NB4 (cell line): ENCODE data around the gene AMPH.

ENCODE experiments used
- DNase-seq: peaks from one replicate; pipeline ENCODE4 v3.0.0; 2010; ENCODE audit warnings: low read depth
- H3K4me3 ChIP-seq: one replicate; pipeline ENCODE4 v1.5.1; 2011; ENCODE audit warnings: mild to moderate bottlenecking, low read depth, low read length, moderate library complexity
- MYC ChIP-seq: IDR thresholded peaks from 2 replicates; pipeline ENCODE4 v1.6.1; 2011; ENCODE audit warnings: low read depth, low read length
- POLR2A ChIP-seq: IDR thresholded peaks from 2 replicates; pipeline ENCODE4 v1.6.1; 2011; ENCODE audit warnings: mild to moderate bottlenecking; ENCODE audit not compliant: insufficient read length; ENCODE audit errors: extremely low read depth
- TF ChIP-seq, protein P1 (sequence below): IDR thresholded peaks from 2 replicates; pipeline ENCODE4 v1.6.1; 2011; ENCODE audit warnings: low read depth, low read length
- TF ChIP-seq, protein P2 (sequence below): IDR thresholded peaks from one replicate; pipeline ENCODE4 v1.5.1; 2012; ENCODE audit warnings: low read depth, low read length

AMPH gene

DNA sequence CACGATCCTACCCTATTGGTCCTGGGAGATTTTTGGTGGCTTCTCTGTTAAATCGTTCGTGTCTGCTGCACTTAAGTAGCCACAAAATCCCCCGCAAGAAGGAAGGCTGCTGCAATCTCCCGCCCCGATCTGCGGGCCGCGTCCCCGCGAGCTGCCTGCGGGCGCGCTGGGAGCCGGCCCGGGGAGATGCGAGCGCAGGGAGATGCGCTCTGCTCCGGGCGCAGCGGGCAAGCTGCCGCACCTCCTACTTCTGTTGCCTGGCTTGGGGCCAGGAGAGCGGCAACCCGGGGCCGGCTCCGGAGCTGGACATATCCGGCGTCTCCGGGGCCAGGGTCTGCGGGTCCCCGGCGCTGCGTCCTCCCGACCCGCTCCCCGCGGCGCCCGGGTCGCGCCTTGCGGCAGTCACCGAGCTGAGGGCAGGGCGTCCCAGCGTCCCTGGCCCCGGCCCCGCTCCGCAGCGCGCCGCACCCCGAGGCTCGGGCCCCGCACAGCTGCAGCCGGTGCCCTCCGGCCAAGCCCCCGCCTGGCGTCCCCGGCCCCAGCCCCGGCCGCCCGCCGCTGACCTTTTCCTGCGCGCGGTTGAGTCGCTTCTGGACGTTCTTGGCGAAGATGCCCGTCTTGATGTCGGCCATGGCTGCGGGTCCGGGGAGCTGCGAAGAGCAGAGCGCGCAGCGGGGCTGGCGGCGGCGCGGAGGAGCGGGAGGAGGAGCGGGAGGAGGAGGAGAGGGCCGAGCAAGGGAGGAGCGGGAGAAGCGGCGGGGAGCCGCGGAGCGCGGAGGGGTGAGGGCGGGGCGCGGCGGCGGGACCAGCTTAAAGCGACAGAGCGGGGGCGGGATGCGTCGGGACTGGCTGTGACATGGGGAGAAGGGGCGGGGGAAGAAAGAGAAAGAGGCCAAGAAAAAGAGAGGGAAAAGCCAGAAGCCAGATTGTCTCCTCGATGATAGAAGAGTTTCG lies at the start of gene AMPH:
Gene AMPH (minus strand): TSS at position 654 of the 954 bp plus-strand sequence. CDS start 22 bp downstream, at position 632.
- TF ChIP-seq, protein P1, sequence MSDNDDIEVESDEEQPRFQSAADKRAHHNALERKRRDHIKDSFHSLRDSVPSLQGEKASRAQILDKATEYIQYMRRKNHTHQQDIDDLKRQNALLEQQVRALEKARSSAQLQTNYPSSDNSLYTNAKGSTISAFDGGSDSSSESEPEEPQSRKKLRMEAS = no peak
- TF ChIP-seq POLR2A (no peak), MYC (no peak)
- TF ChIP-seq, protein P2, sequence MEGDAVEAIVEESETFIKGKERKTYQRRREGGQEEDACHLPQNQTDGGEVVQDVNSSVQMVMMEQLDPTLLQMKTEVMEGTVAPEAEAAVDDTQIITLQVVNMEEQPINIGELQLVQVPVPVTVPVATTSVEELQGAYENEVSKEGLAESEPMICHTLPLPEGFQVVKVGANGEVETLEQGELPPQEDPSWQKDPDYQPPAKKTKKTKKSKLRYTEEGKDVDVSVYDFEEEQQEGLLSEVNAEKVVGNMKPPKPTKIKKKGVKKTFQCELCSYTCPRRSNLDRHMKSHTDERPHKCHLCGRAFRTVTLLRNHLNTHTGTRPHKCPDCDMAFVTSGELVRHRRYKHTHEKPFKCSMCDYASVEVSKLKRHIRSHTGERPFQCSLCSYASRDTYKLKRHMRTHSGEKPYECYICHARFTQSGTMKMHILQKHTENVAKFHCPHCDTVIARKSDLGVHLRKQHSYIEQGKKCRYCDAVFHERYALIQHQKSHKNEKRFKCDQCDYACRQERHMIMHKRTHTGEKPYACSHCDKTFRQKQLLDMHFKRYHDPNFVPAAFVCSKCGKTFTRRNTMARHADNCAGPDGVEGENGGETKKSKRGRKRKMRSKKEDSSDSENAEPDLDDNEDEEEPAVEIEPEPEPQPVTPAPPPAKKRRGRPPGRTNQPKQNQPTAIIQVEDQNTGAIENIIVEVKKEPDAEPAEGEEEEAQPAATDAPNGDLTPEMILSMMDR = no peak
- H3K4me3 ChIP-seq = no peak within 1 kb of the TSS
- DNase-seq = no peak

DNA sequence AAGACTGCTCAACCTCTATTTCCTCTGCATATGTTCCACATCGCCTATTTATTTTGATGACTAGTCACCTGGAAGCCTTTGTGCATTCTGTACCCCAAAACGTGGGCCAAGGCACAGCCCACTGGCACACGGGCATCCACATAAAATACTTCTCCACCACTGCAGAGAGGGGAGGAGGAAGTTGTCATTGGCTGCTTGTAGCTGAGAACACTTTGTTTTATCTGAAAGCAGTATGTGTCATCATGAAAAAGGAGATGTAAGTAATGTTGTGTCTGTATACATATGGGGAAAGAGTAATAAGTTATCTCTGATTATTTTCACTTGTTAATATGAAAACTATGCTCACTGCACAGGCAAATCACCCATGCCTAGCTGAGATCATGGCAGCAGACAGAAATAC lies 48.2 kb upstream of the AMPH start:
- H3K4me3 ChIP-seq = no peak overlapping the region
- DNase-seq = no peak
- no peak for TF ChIP-seq POLR2A
- TF ChIP-seq, protein P2 = no peak
- TF ChIP-seq, protein P1 = no peak
- TF ChIP-seq MYC = no peak

DNA sequence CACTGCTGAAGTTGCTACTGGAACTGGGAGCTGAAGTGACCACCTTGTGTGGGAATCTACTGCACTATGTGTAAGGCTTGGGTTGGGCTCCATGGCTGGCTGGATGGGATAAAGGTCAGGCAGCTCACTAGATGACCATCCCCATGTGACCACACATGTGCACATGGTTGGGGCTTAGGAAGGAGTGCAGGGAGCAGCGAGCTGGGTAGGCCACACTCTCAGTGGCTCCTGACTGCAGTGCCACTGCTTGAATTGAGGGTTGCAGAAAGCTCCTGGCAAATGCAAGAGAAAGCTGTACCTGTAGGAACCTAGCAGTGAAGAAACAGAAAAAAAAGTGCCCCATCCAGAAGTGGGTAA lies 47.5 kb upstream of the AMPH start:
- TF ChIP-seq, protein P1 = no peak
- TF ChIP-seq, protein P2 = no peak
- TF ChIP-seq MYC = no peak
- TF ChIP-seq POLR2A = no peak
- no peak for DNase-seq
- H3K4me3 ChIP-seq = no peak overlapping the region

DNA sequence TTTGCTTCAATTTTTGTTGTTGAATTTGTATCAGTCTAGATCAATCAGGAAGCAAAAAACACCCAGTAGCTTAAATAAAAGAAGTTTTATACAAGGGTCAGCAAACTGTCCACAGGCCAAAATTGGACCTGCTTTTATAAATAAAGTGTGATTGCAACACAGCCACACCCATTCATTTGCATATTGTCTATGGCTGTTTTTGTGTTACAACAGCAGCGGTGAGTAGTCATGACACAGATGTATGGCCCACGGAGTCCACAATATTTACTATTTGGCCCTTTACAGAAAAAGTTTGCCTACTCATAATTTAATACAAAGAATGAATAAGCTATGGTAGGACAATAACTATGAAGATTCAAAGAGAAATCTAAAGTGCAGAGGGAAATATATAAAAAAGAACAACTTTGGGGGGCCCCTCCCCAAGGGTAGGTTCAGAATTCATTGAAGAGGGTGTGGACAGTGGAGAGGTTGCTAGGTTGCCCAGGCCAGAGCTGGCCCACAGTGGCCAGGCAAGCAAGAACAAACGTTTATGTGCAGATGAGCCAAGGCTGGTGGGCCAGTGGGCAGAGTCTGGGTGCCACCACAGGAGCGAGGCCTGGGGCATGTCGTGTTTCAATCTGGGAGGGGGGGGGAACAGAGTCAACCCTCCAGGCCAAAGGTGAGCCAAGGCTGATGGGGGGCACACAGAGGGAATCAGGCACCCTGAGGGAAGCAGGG lies 47.0 kb upstream of the AMPH start:
- H3K4me3 ChIP-seq = no peak overlapping the region
- TF ChIP-seq, protein P1 = no peak
- TF ChIP-seq, protein P2 = no peak
- no peak for TF ChIP-seq MYC
- DNase-seq = no peak

DNA sequence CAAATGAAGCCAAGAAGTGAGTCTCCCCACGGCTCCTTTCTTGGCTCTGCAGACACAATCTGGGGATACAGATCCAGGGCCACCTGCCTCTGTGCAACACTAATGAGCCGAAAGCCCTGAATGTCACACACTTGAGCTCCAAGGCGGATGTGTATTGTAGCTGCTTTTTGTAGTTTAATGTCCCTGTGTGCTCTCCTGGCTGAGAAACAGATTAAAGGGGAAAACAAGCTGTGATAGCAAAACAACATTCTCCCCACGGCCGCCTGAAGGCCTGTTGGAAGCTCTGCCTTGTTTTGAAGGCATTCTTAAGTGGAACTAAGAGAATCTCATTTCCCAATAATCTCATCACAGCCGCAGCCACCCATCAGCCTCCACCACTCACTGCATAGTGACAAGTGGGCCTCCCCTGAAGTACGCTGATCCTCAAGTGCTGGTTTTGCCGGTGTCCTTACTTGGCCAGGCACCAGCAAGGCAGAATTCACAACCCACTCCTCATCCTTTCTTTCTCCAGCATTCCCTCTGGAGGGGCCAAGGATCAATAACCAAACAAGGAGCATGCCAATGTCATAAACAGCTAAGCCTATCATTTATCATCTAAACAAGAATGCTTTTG lies 44.4 kb upstream of the AMPH start:
- no peak for DNase-seq
- TF ChIP-seq POLR2A (no peak), MYC (no peak)
- TF ChIP-seq, protein P2 = no peak
- TF ChIP-seq, protein P1 = no peak
- no peak overlapping the region for H3K4me3 ChIP-seq
